Neural cell (in vitro differentiated cells): ENCODE results near the gene NF2.

Source experiments
- CTCF ChIP-seq: fragments of 450-650 bp; IDR thresholded peaks from 2 replicates; pipeline ENCODE4 v1.5.1; 2014; ENCODE audit warnings: antibody characterized with exemption, mild to moderate bottlenecking, moderate library complexity; ENCODE audit not compliant: poor library complexity, severe bottlenecking
- EP300 ChIP-seq: fragments of 450-650 bp; conservative IDR thresholded peaks from 2 replicates; pipeline ENCODE4 v1.6.1; 2014; ENCODE audit warnings: antibody characterized with exemption, mild to moderate bottlenecking, moderate library complexity; ENCODE audit not compliant: poor library complexity, severe bottlenecking
- EZH2 ChIP-seq: fragments of 200-600, 300-800 bp; shearing (Covaris generic), sonication (generic); IDR thresholded peaks from 2 replicates; pipeline ENCODE4 v1.6.1; 2014; ENCODE audit warnings: antibody characterized with exemption, low read length, borderline replicate concordance, mild to moderate bottlenecking; ENCODE audit not compliant: insufficient read depth, poor library complexity, severe bottlenecking
- MXI1 ChIP-seq: fragments of 450-650 bp; conservative IDR thresholded peaks from 2 replicates; pipeline ENCODE4 v1.6.1; 2014; ENCODE audit warnings: antibody characterized with exemption, mild to moderate bottlenecking; ENCODE audit not compliant: poor library complexity, severe bottlenecking
- POLR2AphosphoS5 ChIP-seq: IDR thresholded peaks from 2 replicates; pipeline ENCODE4 v1.6.1; 2012
- REST ChIP-seq: IDR thresholded peaks from 2 replicates; pipeline ENCODE4 v1.6.1; 2012; ENCODE audit warnings: borderline replicate concordance

GRCh38 chr22:29715240-29715639 is 111.8 kb downstream of the NF2 start:
- TF ChIP-seq MXI1 = no peak
- no peak for TF ChIP-seq CTCF
- no peak for TF ChIP-seq POLR2AphosphoS5
- no peak for TF ChIP-seq EP300
- no peak for TF ChIP-seq EZH2
- TF ChIP-seq REST = no peak
